Chondrocyte (in vitro differentiated cells): ENCODE results near the gene NUBP2. TPM values are rescaled to one million over a fixed set of nuclear protein-coding genes. Genes with fewer than 3 reads are reported as not detected.

Experiments
- DNase-seq: peaks from one replicate; pipeline ENCODE4 v3.0.0; 2021; ENCODE audit warnings: mixed read lengths, low spot score
- H3K27ac Mint-ChIP-seq: one replicate; pipeline ENCODE4 v1.8.0; 2021; ENCODE audit warnings: mild to moderate bottlenecking, moderate library complexity, mixed read lengths; ENCODE audit not compliant: unreplicated experiment
- H3K27me3 Mint-ChIP-seq: 2 replicates; pipeline ENCODE4 v1.8.0; 2021; ENCODE audit warnings: low read depth, mixed read lengths
- H3K36me3 Mint-ChIP-seq: 2 replicates; pipeline ENCODE4 v1.8.0; 2021; ENCODE audit warnings: low read depth, mixed read lengths
- H3K4me1 Mint-ChIP-seq: 2 replicates; pipeline ENCODE4 v1.8.0; 2021; ENCODE audit warnings: low read depth, mild to moderate bottlenecking, mixed read lengths
- H3K4me3 Mint-ChIP-seq: one replicate; pipeline ENCODE4 v1.8.0; 2021; ENCODE audit warnings: mild to moderate bottlenecking, moderate library complexity, mixed read lengths; ENCODE audit not compliant: unreplicated experiment
- H3K9me3 Mint-ChIP-seq: 2 replicates; pipeline ENCODE4 v1.8.0; 2021; ENCODE audit warnings: low read depth, mixed read lengths
- CTCF ChIP-seq: fragments of 200-600 bp; sonication (generic); IDR thresholded peaks from 2 replicates; pipeline ENCODE4 v1.5.0; 2021; ENCODE audit warnings: antibody characterized with exemption, mild to moderate bottlenecking, moderate library complexity
- total RNA-seq: library from RNA; stranded (reverse); gene quantifications from 3 replicates; pipeline ENCODE4 v1.2.1, GENCODE V29; 2021

NUBP2 gene
- total RNA-seq, 1 donor from 2014 or later: 36.5 TPM

- peak; percentile 36 for TF ChIP-seq CTCF
- Mint-ChIP-seq H3K4me1 (peaks cover 29% of the 10 kb centered on the region), H3K4me3 (peak overlapping the region; percentile 49), H3K27me3 (no peaks in the 10 kb centered on the region), H3K36me3 (peaks cover 12% of the 10 kb centered on the region), H3K9me3 (no peaks in the 10 kb centered on the region), H3K27ac (peak overlapping the region; percentile 94)
- peak; percentile 94 for DNase-seq
Measured at GRCh38 chr16:1745181-1745899, 37.4 kb upstream of the NUBP2 start.

GRCh38 chr16:1745900-1746692 lies 36.7 kb upstream of the NUBP2 start:
- Mint-ChIP-seq H3K9me3 (no peaks in the 10 kb centered on the region), H3K36me3 (peaks cover 12% of the 10 kb centered on the region), H3K4me3 (peak overlapping the region; percentile 49), H3K4me1 (peaks cover 29% of the 10 kb centered on the region), H3K27ac (peak overlapping the region; percentile 94), H3K27me3 (no peaks in the 10 kb centered on the region)
- TF ChIP-seq CTCF: no peak
- no peak for DNase-seq

- Mint-ChIP-seq H3K4me3 (no peak overlapping the region), H3K4me1 (peaks cover 29% of the 10 kb centered on the region), H3K27me3 (no peaks in the 10 kb centered on the region), H3K36me3 (peaks cover 12% of the 10 kb centered on the region), H3K27ac (peak overlapping the region; percentile 94), H3K9me3 (no peaks in the 10 kb centered on the region)
- DNase-seq: peak; percentile 88
- no peak for TF ChIP-seq CTCF
Measured at GRCh38 chr16:1746693-1747195, 36.0 kb upstream of the NUBP2 start.

GRCh38 chr16:1747934-1748333 lies 34.8 kb upstream of the NUBP2 start:
- Mint-ChIP-seq H3K36me3 (peaks cover 19% of the 10 kb centered on the region), H3K4me1 (peaks cover 29% of the 10 kb centered on the region), H3K9me3 (no peaks in the 10 kb centered on the region), H3K27me3 (no peaks in the 10 kb centered on the region), H3K27ac (no peak overlapping the region), H3K4me3 (no peak overlapping the region)
- no peak for TF ChIP-seq CTCF
- no peak for DNase-seq
